Spleen (tissue), 7 donors: ENCODE measurements around the gene AMMECR1L.

ENCODE experiments used
- CTCF ChIP-seq, 11 experiments: fragments of 200-600 bp in 7 of 11; fragments of 450-650 bp in 4 of 11; sonication (generic) in 4 of 11; IDR thresholded peaks in 8 of 11; conservative IDR thresholded peaks in 3 of 11; 1 replicate in 7 of 11; 2 replicates in 4 of 11; pipeline versions ENCODE4 v1.4.0 to v1.8.0; 2016 to 2021; ENCODE audit warnings: antibody characterized with exemption in 11 of 11, inconsistent platforms in 4 of 11, mild to moderate bottlenecking in 1 of 11
- POLR2A ChIP-seq, 3 donors: fragments of 450-650 bp; IDR thresholded peaks; one replicate each; pipeline ENCODE4 v1.5.1; 2017; ENCODE audit warnings: antibody characterized with exemption in 3 of 3, mild to moderate bottlenecking in 1 of 3
- POLR2AphosphoS5 ChIP-seq, 3 donors: sonication (generic); formaldehyde crosslinking; IDR thresholded peaks; one replicate each; pipeline ENCODE4 v1.5.1; 2017; ENCODE audit warnings: antibody characterized with exemption in 3 of 3
- donor health status: DM: no; HTN: no; CAD: no; lungs with moderate emphysema.
- donor health status: DM: no; HTN: no; CAD: no.
- donor health status: DM: no; HTN: no; CAD: no.

- TF ChIP-seq CTCF (IDR thresholded peaks at IDR 0.05 in 8 of 11, conservative IDR thresholded peaks at IDR 0.05 in 3 of 11) (no peak), POLR2A (IDR thresholded peaks at IDR 0.05) (no peak), POLR2AphosphoS5 (IDR thresholded peaks at IDR 0.05) (no peak)
Measured at GRCh38 chr2:127847931-127848330, 37.8 kb downstream of the AMMECR1L start.
